Mucosa of rectum (tissue), 2 donors: ENCODE data around the gene OR4D9.
"Not testable (repeated sequence)": the region's sequence is repeated elsewhere in the genome, so short reads cannot be mapped to it uniquely, and the experiment has no call there.

ENCODE experiments used
- H3K27ac ChIP-seq, 2 donors: one replicate each; pipeline ENCODE4 v1.7.0; 2013; ENCODE audit warnings: inconsistent platforms in 2 of 2, low read depth in 2 of 2, low read length in 2 of 2
- H3K27me3 ChIP-seq, 2 donors: one replicate each; pipeline ENCODE4 v1.7.0; 2013; ENCODE audit warnings: low read length in 2 of 2; ENCODE audit not compliant: control insufficient read depth in 2 of 2, insufficient read depth in 2 of 2
- H3K36me3 ChIP-seq, 2 donors: one replicate each; pipeline ENCODE4 v1.7.0; 2013; ENCODE audit warnings: low read length in 2 of 2; ENCODE audit not compliant: control insufficient read depth in 2 of 2, insufficient read depth in 2 of 2
- H3K4me1 ChIP-seq, 2 donors: one replicate each; pipeline ENCODE4 v1.7.0; 2013; ENCODE audit warnings: low read length in 2 of 2, mild to moderate bottlenecking in 1 of 2; ENCODE audit not compliant: control insufficient read depth in 2 of 2, insufficient read depth in 2 of 2
- H3K4me3 ChIP-seq, 2 donors: one replicate each; pipeline ENCODE4 v1.7.0; 2013; ENCODE audit warnings: low read length in 2 of 2
- H3K9ac ChIP-seq, 2 donors: one replicate each; pipeline ENCODE4 v1.7.0; 2013; ENCODE audit warnings: low read length in 2 of 2, low read depth in 1 of 2, mild to moderate bottlenecking in 1 of 2
- H3K9me3 ChIP-seq, 2 donors: one replicate each; pipeline ENCODE4 v1.7.0; 2013; ENCODE audit warnings: low read length in 2 of 2; ENCODE audit not compliant: control insufficient read depth in 2 of 2
- donor health status: healthy.
- donor health status: Normal muscosa, but diverticular disease.

OR4D9 gene

DNA sequence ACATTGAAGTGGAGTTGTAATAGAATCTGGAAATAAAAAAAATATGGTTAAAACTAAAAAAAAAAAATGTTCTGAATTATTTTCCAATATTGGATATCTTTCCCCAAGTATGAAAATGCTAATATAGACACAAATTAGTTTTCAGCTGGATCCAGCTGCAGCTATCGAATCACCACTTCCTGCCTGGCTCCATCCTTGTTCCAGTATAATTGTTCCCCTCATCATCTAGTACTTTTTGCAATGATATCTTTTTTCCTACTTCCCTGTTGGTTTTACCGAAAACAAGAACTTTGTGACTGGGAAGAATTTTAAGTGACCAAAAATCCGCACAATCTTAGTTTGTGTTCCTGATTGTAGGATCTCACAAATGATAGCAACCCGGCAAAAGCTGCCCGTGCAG, 9.4 kb downstream of the OR4D9 start:
- no peaks in the 10 kb centered on the region for H3K36me3 ChIP-seq

DNA sequence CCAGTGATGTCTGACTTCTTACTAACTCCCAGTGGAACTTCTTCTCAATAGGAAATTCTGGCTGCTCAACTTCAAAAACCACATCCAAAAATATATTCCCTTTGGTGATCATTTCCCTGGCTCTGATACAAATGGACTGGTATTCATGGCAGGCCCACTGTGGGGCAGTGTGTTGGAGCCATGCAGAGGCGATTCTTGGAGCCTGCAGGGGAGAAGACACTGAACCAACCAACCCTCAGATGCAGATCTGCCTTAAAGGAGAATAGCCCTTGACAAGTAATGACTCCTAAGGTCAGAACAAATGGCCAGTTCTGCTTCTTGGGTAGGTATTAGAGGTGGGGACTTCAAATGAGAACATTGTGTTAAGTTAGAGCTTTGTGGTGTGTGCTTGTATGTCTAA, 12.2 kb downstream of the OR4D9 start:
- Histone ChIP-seq H3K4me1 (no peaks in the 10 kb centered on the region), H3K27ac (no peak overlapping the region), H3K9ac (no peak overlapping the region)

More for the DNA sequence above, 9.4 kb downstream of the OR4D9 start:
- H3K27me3 ChIP-seq: no peaks in the 10 kb centered on the region
- no peak overlapping the region for H3K27ac ChIP-seq
- H3K9ac ChIP-seq: no peak overlapping the region
- H3K4me3 ChIP-seq: no peak overlapping the region
- H3K9me3 ChIP-seq: no peaks in the 10 kb centered on the region
- H3K4me1 ChIP-seq: no peaks in the 10 kb centered on the region

DNA sequence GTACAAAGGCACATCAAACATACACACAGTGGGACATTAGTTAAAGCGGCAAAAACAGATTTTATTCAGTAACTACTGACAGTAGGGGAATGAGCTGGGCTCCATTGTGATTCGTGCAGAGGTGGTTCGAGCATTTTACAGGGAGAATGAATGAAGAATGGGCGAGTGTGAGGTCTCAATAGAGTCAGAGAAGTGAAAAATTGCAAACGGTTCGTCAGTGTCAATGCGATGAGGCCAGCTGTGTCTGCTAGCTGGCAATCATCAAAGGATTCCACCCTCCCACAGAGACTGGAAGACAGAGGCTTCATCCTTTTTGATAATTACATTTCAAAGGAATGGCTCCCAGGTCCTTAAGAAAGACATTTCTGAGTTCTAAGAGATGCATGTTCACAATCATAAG, 17.4 kb downstream of the OR4D9 start:
- Histone ChIP-seq H3K9me3 (no peaks in the 10 kb centered on the region), H3K4me1 (no peaks in the 10 kb centered on the region), H3K27me3 (no peaks in the 10 kb centered on the region), H3K36me3 (no peaks in the 10 kb centered on the region), H3K27ac (no peak overlapping the region), H3K9ac (no peak overlapping the region), H3K4me3 (no peak overlapping the region)

More for the DNA sequence above, 12.2 kb downstream of the OR4D9 start:
- no peak overlapping the region for H3K4me3 ChIP-seq
- H3K27me3 ChIP-seq: no peaks in the 10 kb centered on the region
- H3K9me3 ChIP-seq: no peaks in the 10 kb centered on the region
- H3K36me3 ChIP-seq: no peaks in the 10 kb centered on the region

DNA sequence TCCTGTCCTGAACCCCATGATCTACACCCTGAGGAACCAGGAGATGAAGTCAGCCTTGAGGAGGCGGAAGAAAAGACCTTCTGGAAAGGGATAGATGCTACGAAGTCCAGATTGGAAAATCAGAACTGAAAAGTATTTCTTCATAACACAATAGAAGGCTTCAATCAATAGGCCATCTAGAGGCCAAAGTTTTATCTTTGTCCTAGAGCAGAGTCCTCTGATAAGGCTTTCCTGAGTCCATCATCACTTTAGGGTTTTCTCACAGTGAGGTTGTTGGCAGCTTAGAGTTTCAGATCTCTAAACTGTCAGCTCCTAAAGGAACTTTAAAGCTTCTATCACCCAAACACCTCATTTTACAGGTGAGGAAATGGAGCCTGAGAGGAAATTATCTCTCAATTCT, 21.3 kb downstream of the OR4D9 start:
- H3K27ac ChIP-seq: no peak overlapping the region
- H3K4me1 ChIP-seq: no peaks in the 10 kb centered on the region
- no peak overlapping the region for H3K4me3 ChIP-seq
- H3K27me3 ChIP-seq: no peaks in the 10 kb centered on the region
- no peaks in the 10 kb centered on the region for H3K36me3 ChIP-seq
- H3K9me3 ChIP-seq: no peaks in the 10 kb centered on the region
- H3K9ac ChIP-seq: no peak overlapping the region

DNA sequence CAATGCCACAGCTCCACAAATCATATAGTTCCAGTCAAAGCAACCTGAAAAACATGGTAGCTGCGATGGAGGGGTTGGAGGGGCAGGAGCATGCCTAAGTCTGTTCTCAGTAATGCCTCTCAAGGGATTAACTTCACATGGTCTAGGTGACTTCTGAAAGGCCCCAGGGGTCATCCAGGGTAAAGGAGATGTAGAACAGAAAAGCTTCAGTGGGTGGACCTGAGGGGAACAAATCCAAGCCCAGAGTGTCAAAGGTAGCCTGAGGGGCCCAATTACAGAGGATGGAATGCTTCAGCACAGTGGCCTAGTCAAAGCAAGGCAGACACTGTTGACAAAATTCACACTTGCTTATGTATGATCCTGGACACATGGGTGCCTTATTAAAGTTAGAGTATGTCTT, 23.3 kb downstream of the OR4D9 start:
- H3K36me3 ChIP-seq: no peaks in the 10 kb centered on the region
- H3K9me3 ChIP-seq: no peaks in the 10 kb centered on the region
- no peak overlapping the region for H3K9ac ChIP-seq
- no peaks in the 10 kb centered on the region for H3K4me1 ChIP-seq
- H3K4me3 ChIP-seq: no peak overlapping the region
- no peak overlapping the region for H3K27ac ChIP-seq
- no peaks in the 10 kb centered on the region for H3K27me3 ChIP-seq

DNA sequence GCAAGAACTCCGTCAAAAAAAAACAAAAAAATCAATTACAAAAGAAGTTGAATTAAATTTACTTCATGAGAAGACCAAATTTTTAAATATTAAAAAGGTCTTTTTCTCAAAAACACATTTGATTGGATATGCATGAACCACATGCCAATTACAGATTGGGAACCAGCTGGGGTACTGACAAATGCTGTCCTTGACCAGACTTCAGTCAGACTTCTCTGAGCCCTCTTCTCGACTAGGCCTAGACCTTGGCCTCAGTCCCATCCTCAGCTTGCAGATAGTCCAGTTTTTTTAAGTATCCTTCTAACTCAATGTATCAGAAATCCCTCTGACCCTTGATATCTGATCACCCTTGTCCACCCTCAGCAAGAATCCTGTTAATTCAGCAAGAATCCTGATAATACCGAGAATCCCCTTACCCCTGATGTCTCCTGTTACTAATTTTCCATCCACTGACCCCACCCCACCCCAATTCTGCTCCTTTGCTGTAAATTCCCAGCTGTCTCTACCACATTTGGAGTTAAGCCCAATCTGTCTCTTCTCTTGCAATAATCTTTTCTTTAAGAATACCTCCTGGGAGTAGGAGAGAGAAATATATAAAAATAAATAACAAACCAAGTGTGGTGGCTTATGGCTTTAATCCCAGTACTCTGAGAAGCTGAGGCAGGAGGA, 30.9 kb downstream of the OR4D9 start:
- Histone ChIP-seq H3K36me3 (no peaks in the 10 kb centered on the region), H3K4me1 (no peaks in the 10 kb centered on the region), H3K27ac (no peak overlapping the region), H3K27me3 (no peaks in the 10 kb centered on the region), H3K4me3 (no peak overlapping the region), H3K9me3 (no peaks in the 10 kb centered on the region), H3K9ac (no peak overlapping the region)

DNA sequence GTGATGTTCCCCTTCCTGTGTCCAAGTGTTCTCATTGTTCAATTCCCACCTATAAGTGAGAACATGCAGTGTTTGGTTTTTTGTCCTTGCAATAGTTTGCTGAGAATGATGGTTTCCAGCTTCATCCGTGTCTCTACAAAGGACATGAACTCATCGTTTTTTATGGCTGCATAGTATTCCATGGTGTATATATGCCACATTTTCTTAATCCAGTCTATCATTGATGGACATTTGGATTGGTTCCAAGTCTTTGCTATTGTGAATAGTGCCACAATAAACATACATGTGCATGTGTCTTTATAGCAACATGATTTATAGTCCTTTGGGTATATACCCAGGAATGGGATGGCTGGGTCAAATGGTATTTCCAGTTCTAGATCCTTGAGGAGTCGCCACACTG, 32.4 kb downstream of the OR4D9 start:
- not testable (repeated sequence) for H3K4me3 ChIP-seq, H3K27ac ChIP-seq

DNA sequence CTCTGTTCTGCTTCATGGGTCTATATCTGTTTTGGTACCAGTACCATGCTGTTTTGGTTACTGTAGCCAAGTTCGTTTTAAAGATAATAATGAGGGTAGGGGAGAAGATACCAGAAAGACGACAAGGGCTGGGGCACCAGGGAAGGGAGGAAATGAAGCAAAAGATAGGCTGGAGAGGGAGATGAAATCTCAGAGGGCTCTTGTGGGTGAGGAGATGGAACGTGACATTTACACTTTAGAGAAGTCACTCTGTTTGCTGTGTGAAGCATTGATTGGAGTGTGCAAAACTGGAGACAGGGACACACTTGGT, 33.5 kb downstream of the OR4D9 start:
- no peaks in the 10 kb centered on the region for H3K27me3 ChIP-seq
- H3K4me1 ChIP-seq: no peaks in the 10 kb centered on the region
- H3K27ac ChIP-seq: no peak overlapping the region
- no peaks in the 10 kb centered on the region for H3K9me3 ChIP-seq
- H3K36me3 ChIP-seq: no peaks in the 10 kb centered on the region
- H3K4me3 ChIP-seq: no peak overlapping the region
- H3K9ac ChIP-seq: no peak overlapping the region

More for the DNA sequence above, 32.4 kb downstream of the OR4D9 start:
- H3K27me3 ChIP-seq, H3K4me1 ChIP-seq, H3K9ac ChIP-seq, H3K9me3 ChIP-seq, H3K36me3 ChIP-seq: not testable (repeated sequence)

DNA sequence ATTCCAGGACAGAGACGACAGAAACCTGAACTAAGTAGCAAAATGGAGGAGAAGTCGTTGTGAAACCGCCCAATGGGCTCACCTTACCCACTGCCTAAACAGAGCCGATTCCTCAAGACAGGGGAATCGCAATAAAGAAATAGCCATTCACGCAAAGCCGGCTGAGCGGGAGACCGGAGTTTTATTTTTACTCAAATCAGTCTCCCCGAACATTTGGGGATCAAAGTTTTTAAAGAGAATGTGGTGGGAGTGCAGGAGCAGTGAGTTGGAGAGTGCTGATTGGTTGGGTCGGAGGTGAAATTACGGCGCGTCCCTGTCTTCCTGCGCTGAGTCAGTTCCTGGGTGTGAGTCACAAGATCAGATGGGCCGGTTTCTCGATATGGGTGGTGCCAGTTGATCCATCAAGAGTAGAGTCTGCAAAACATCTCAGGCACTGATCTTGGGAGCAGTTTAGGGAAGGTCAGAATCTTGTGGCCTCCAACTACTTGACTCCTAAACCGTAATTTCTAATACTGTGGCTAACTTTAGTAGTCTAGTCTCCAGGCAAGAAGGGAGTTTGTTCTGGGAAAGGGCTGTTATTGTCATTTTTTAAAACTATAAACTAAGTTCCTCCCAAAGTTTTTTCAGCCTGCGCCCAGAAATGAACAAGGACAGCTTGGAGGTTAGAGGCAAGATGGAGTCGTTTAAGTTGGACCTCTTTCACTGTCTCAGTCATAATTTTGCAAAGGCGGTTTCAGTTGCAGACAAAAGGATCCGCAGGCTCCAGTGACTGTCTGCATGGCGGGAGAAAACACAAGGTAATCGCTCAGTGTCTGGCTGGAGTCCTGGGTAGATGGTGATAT, 34.1 kb downstream of the OR4D9 start:
- H3K9me3 ChIP-seq: no peaks in the 10 kb centered on the region
- no peak overlapping the region for H3K4me3 ChIP-seq
- no peaks in the 10 kb centered on the region for H3K27me3 ChIP-seq
- no peak overlapping the region for H3K27ac ChIP-seq
- H3K36me3 ChIP-seq: no peaks in the 10 kb centered on the region
- H3K4me1 ChIP-seq: peaks cover under 1 to 3% of the 10 kb centered on the region in 2 donors
- no peak overlapping the region for H3K9ac ChIP-seq

DNA sequence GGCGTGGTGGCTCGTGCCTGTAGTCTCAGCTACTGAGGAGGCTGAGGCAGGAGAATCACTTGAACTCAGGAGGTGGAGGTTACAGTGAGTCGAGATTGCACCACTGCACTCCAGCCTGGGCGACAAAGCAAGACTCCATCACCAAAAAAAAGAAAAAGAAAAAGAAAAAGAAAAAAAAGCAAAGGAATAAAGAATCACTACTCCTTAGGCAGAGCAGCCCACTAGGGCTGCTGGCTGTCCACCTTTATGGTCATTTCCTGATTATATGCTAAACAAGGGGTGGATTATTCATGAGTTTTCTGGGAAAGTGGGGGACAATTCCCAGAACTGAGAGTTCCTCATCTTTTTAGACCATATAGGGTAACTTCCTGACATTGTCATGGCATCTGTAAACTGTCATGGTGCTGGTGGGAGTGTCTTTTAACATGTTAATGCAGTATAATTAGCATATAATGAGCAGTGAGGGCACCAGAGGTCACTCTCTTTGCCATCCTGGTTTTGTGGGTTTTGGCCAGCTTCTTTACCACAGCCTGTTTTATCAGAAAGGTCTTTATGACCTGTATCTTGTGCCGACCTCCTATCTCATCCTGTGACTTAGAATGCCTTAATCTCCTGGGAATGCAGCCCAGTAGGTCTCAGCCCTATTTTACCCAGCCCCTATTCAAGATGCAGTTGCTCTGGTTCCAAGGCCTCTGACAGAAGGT, 36.4 kb downstream of the OR4D9 start:
- not testable (repeated sequence) for H3K36me3 ChIP-seq, H3K9ac ChIP-seq, H3K4me3 ChIP-seq, H3K27me3 ChIP-seq, H3K27ac ChIP-seq, H3K9me3 ChIP-seq
- H3K4me1 ChIP-seq: peaks cover 5 to 11% of the 10 kb centered on the region in 2 donors
